Measurements from ENCODE around the gene ACSS1.

GRCh38 chr20:25065625-25066338 lies 7.8 kb upstream of the ACSS1 start:
- TF ChIP-seq POLR2A (IDR thresholded peaks at IDR 0.05; ENCODE audit: low read length) = no peak
- no peak for TF ChIP-seq GATA1 (IDR thresholded peaks at IDR 0.05; ENCODE audit: low read depth, low read length)

All from erythroblast (primary cell).